CD4-positive, alpha-beta memory T cell (primary cell): ENCODE measurements around the gene EXOC6B. TPM values are rescaled to one million over a fixed set of nuclear protein-coding genes. Genes with fewer than 3 reads are reported as not detected.

ENCODE experiments used
- CTCF ChIA-PET: fragments of 350-600 bp; sonication (Branson Sonifier 250); formaldehyde crosslinking; loops from one replicate; lab custom pipeline; 2021; ENCODE audit warnings: inconsistent platforms; ENCODE audit not compliant: partially characterized antibody; lab: Charles Lee
- POLR2A ChIA-PET: fragments of 350-600 bp; sonication (Branson Sonifier 250); formaldehyde crosslinking; loops from one replicate; lab custom pipeline; 2021; ENCODE audit not compliant: partially characterized antibody; lab: Charles Lee
- DNase-seq, 5 donors: peaks; one replicate each; pipeline versions ENCODE4 v3.0.0 to v3.0.0-alpha.2; 2020 to 2022; ENCODE audit warnings: mixed read lengths in 1 of 5
- H3K27ac ChIP-seq: one replicate; pipeline ENCODE4 v1.7.0; 2013; ENCODE audit warnings: low read depth, low read length
- H3K27me3 ChIP-seq: 2 replicates; pipeline ENCODE4 v1.7.0; 2013; ENCODE audit warnings: mild to moderate bottlenecking, low read length, moderate library complexity; ENCODE audit not compliant: insufficient read depth
- H3K36me3 ChIP-seq: 2 replicates; pipeline ENCODE4 v1.7.0; 2013; ENCODE audit warnings: mild to moderate bottlenecking, low read length, moderate library complexity; ENCODE audit not compliant: insufficient read depth
- H3K4me1 ChIP-seq: 2 replicates; pipeline ENCODE4 v1.7.0; 2013; ENCODE audit warnings: mild to moderate bottlenecking, low read length, moderate library complexity; ENCODE audit not compliant: insufficient read depth
- H3K4me3 ChIP-seq, 2 donors: one replicate each; pipeline ENCODE4 v1.7.0; 2013; ENCODE audit warnings: low read length in 2 of 2, mild to moderate bottlenecking in 1 of 2
- H3K9me3 ChIP-seq, 2 donors: one replicate each; pipeline ENCODE4 v1.7.0; 2013; ENCODE audit warnings: low read length in 2 of 2, control low read depth in 1 of 2; ENCODE audit not compliant: control insufficient read depth in 1 of 2
- H3K27ac Mint-ChIP-seq, 7 donors: one replicate each; pipeline ENCODE4 v1.8.0; 2020 to 2021; ENCODE audit warnings: mixed read lengths in 7 of 7, mild to moderate bottlenecking in 6 of 7, inconsistent platforms in 3 of 7, moderate library complexity in 3 of 7
- H3K27me3 Mint-ChIP-seq, 2 donors: one replicate each; pipeline ENCODE4 v1.8.0; 2020 to 2021; ENCODE audit warnings: mixed read lengths in 2 of 2
- H3K36me3 Mint-ChIP-seq, 2 donors: one replicate each; pipeline ENCODE4 v1.8.0; 2020 to 2021; ENCODE audit warnings: mixed read lengths in 2 of 2, inconsistent platforms in 1 of 2, mild to moderate bottlenecking in 1 of 2
- H3K4me1 Mint-ChIP-seq, 4 donors: one replicate each; pipeline ENCODE4 v1.8.0; 2020 to 2021; ENCODE audit warnings: mixed read lengths in 4 of 4, mild to moderate bottlenecking in 1 of 4
- H3K4me3 Mint-ChIP-seq, 8 donors: one replicate each; pipeline ENCODE4 v1.8.0; 2020 to 2021; ENCODE audit warnings: mixed read lengths in 8 of 8, mild to moderate bottlenecking in 7 of 8, moderate library complexity in 6 of 8, inconsistent platforms in 3 of 8
- H3K9me3 Mint-ChIP-seq, 8 donors: one replicate each; pipeline ENCODE4 v1.8.0; 2020 to 2021; ENCODE audit warnings: mixed read lengths in 8 of 8, mild to moderate bottlenecking in 5 of 8, inconsistent platforms in 3 of 8, moderate library complexity in 1 of 8
- intact Hi-C: fragments of 100-400 bp; cut with micrococcal nuclease; formaldehyde crosslinking; loops from one replicate; pipeline ENCODE4 v1.15.1; 2023
- polyA plus RNA-seq, 2 donors: library from polyadenylated mRNA; unstranded; fragments of 300-500 nt; fragmentation: Illumina TruSeq; gene quantifications; one replicate each; pipeline ENCODE4 v1.2.3, GENCODE V29; 2021
- total RNA-seq, 2 experiments: library from RNA; stranded (reverse); gene quantifications; one replicate each; pipeline ENCODE4 v1.2.3, GENCODE V29; 2021

Gene EXOC6B
- total and polyA plus RNA-seq, 4 experiments from 2014 or later: 1.3 to 19.8 (median 10.7) TPM

GRCh38 chr2:72362733-72363132 lies 463.1 kb downstream of the EXOC6B start:
- ChIA-PET CTCF (no interaction called here), POLR2A (no interaction called here)
- H3K27ac Mint-ChIP-seq: no peak overlapping the region
- no peak for DNase-seq
- intact Hi-C loops: no loop called here
- H3K9me3 Mint-ChIP-seq: peaks cover 0 to 5% (median 5%) of the 10 kb centered on the region in 8 donors
- no peaks in the 10 kb centered on the region for H3K27me3 ChIP-seq
- H3K27me3 Mint-ChIP-seq: no peaks in the 10 kb centered on the region
- no peak overlapping the region for H3K4me3 Mint-ChIP-seq
- no peak overlapping the region for H3K27ac ChIP-seq
- H3K36me3 Mint-ChIP-seq: peaks cover 25 to 57% of the 10 kb centered on the region in 2 donors
- no peaks in the 10 kb centered on the region for H3K36me3 ChIP-seq
- H3K9me3 ChIP-seq: no peaks in the 10 kb centered on the region
- H3K4me1 ChIP-seq: no peaks in the 10 kb centered on the region
- no peaks in the 10 kb centered on the region for H3K4me1 Mint-ChIP-seq
- H3K4me3 ChIP-seq: no peak overlapping the region

DNA sequence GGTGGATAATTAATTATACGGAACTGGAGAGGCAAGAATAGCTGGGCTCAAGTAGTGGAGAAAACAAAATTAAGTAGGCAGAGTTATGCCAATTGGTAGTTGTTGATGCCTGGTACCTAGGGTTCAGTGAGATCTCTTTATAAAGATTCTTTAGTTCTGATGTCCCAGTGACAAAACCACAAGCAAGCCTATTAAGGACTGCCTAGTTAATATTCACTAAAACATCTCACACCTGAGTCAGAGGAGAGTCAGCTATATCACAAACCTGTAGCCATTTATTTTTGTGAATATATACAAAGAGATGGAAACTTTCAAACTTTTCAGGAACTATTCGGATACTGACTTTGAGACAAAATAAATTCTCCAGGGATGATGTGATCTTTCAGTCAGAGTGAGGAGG lies 464.3 kb downstream of the EXOC6B start:
- Histone ChIP-seq H3K4me3 (no peak overlapping the region), H3K36me3 (no peaks in the 10 kb centered on the region), H3K27me3 (no peaks in the 10 kb centered on the region), H3K4me1 (no peaks in the 10 kb centered on the region), H3K27ac (no peak overlapping the region), H3K9me3 (no peaks in the 10 kb centered on the region)
- Mint-ChIP-seq H3K4me3 (no peak overlapping the region), H3K4me1 (no peaks in the 10 kb centered on the region), H3K9me3 (peaks cover 0 to 8% (median under 1%) of the 10 kb centered on the region in 8 donors), H3K27me3 (no peaks in the 10 kb centered on the region), H3K27ac (no peak overlapping the region), H3K36me3 (peaks cover 22 to 53% of the 10 kb centered on the region in 2 donors)
- DNase-seq: no peak
- POLR2A ChIA-PET: no interaction called here
- intact Hi-C loops: no loop called here
- CTCF ChIA-PET: no interaction called here

DNA sequence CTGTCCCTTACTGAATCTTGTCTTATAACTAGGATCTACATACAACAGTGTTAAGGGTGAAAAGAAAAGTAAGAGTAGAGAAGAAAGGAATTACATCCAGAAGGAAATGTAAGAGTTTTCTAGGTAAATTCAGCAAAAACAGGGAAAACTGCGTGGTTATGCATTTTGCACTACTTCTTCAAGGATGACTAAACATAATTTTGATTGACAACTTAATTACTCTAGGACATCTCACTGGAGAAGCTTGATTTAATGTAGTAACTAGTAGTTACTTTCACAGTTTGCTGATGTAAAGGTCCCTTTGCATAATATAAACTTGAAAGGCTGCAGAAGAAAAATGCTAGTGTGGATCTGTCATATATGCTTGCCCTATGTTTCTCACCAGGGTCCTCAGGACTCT lies 464.8 kb downstream of the EXOC6B start:
- CTCF ChIA-PET: interaction anchor here (0.6 kb wide), 1 partner anchor 33 kb away, joined by 3 read pairs; no protein-coding TSS in a partner anchor
- Mint-ChIP-seq H3K9me3 (peaks cover 0 to 5% (median 0%) of the 10 kb centered on the region in 8 donors), H3K27me3 (no peaks in the 10 kb centered on the region), H3K4me1 (no peaks in the 10 kb centered on the region), H3K27ac (no peak overlapping the region), H3K4me3 (no peak overlapping the region), H3K36me3 (peaks cover 21 to 49% of the 10 kb centered on the region in 2 donors)
- H3K4me1 ChIP-seq: no peaks in the 10 kb centered on the region
- H3K4me3 ChIP-seq: no peak overlapping the region
- POLR2A ChIA-PET: no interaction called here
- no peak overlapping the region for H3K27ac ChIP-seq
- H3K36me3 ChIP-seq: no peaks in the 10 kb centered on the region
- intact Hi-C loops: no loop called here
- DNase-seq: no peak
- H3K27me3 ChIP-seq: no peaks in the 10 kb centered on the region
- no peaks in the 10 kb centered on the region for H3K9me3 ChIP-seq

GRCh38 chr2:72350852-72351251 lies 475.0 kb downstream of the EXOC6B start:
- no peaks in the 10 kb centered on the region for H3K4me1 Mint-ChIP-seq
- ChIA-PET CTCF (no interaction called here), POLR2A (no interaction called here)
- H3K4me3 Mint-ChIP-seq: no peak overlapping the region
- no peak for DNase-seq
- intact Hi-C loops: no loop called here
- no peaks in the 10 kb centered on the region for H3K27me3 Mint-ChIP-seq
- no peaks in the 10 kb centered on the region for H3K36me3 ChIP-seq
- H3K27ac ChIP-seq: no peak overlapping the region
- H3K4me1 ChIP-seq: no peaks in the 10 kb centered on the region
- H3K27ac Mint-ChIP-seq: no peak overlapping the region
- H3K9me3 Mint-ChIP-seq: peaks cover 0 to 2% (median 0%) of the 10 kb centered on the region in 8 donors
- no peaks in the 10 kb centered on the region for H3K27me3 ChIP-seq
- H3K9me3 ChIP-seq: no peaks in the 10 kb centered on the region
- H3K36me3 Mint-ChIP-seq: peaks cover 15 to 27% of the 10 kb centered on the region in 2 donors
- H3K4me3 ChIP-seq: no peak overlapping the region

DNA sequence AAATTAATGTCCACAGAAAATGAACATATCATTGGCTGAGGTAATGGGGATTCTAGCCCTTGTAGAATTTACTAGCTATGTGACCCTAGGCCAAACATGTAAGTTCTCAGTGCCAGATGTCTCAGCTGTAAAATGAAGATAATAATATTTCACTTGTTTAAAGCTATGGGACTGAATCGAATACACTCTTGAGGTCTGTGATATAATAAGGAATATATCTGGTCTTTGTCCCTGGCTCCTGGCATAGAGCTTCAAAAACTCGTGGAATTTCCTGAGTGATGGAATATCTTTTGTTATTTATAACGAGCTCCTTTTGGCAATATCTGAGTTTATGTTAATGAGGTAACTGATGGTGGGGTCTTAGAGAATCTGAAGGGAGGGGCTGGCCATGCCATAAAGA lies 476.8 kb downstream of the EXOC6B start:
- intact Hi-C loops: no loop called here
- no peak overlapping the region for H3K4me3 ChIP-seq
- no peaks in the 10 kb centered on the region for H3K4me1 ChIP-seq
- Mint-ChIP-seq H3K4me1 (no peaks in the 10 kb centered on the region), H3K27ac (no peak overlapping the region), H3K27me3 (no peaks in the 10 kb centered on the region), H3K4me3 (no peak overlapping the region), H3K36me3 (peaks cover 7 to 27% of the 10 kb centered on the region in 2 donors), H3K9me3 (peaks cover 0 to 8% (median 2%) of the 10 kb centered on the region in 8 donors)
- no peaks in the 10 kb centered on the region for H3K27me3 ChIP-seq
- DNase-seq: no peak
- POLR2A ChIA-PET: no interaction called here
- H3K36me3 ChIP-seq: no peaks in the 10 kb centered on the region
- H3K27ac ChIP-seq: no peak overlapping the region
- CTCF ChIA-PET: no interaction called here
- no peaks in the 10 kb centered on the region for H3K9me3 ChIP-seq

DNA sequence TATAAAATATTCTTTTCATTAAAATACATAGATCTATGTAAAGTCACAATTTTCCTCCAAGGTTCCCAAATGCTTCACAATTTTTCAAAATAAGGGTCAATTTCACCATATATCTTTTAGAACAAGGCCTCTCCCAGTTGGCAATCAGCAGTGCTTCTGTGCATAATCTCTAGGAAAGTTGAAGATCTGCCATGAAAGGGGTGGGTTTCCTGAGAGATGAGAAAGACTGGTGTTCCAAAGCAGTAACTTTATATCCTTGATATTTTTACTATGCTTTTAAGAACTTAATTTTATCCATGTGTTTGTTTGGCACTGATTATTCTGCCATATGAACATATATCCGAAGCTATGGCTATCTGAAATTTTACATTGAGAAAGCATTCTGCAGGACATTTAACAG lies 478.8 kb downstream of the EXOC6B start:
- H3K4me1 Mint-ChIP-seq: no peaks in the 10 kb centered on the region
- no peaks in the 10 kb centered on the region for H3K27me3 Mint-ChIP-seq
- no peaks in the 10 kb centered on the region for H3K27me3 ChIP-seq

DNA sequence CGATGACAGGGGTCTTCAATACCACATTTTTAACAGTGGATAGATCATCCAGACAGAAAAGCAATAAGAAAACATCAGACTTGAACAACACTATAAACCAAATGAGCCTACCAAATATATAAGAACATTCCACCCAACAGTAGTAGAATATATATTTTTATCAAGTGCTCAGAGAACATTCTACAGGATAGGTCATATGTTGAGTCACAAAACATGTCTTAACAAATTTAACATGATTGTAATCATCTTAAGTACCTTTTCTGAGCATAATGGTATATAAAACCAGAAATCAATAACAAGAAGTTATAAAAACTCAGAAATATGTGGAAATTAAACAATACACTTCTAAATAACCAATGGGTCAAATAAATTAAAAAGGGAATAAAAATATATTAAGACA lies 484.2 kb downstream of the EXOC6B start:
- Mint-ChIP-seq H3K36me3 (peaks cover 0 to 15% of the 10 kb centered on the region in 2 donors), H3K27me3 (no peaks in the 10 kb centered on the region), H3K9me3 (peaks cover 0 to 11% (median 1%) of the 10 kb centered on the region in 8 donors), H3K4me3 (no peak overlapping the region), H3K4me1 (no peaks in the 10 kb centered on the region), H3K27ac (no peak overlapping the region)
- no peak for DNase-seq
- Histone ChIP-seq H3K9me3 (no peaks in the 10 kb centered on the region), H3K27ac (no peak overlapping the region), H3K36me3 (no peaks in the 10 kb centered on the region), H3K27me3 (no peaks in the 10 kb centered on the region), H3K4me1 (no peaks in the 10 kb centered on the region), H3K4me3 (no peak overlapping the region)
- ChIA-PET POLR2A (no interaction called here), CTCF (no interaction called here)
- intact Hi-C loops: no loop called here

More for the DNA sequence above, 478.8 kb downstream of the EXOC6B start:
- DNase-seq: no peak
- H3K27ac Mint-ChIP-seq: no peak overlapping the region
- H3K9me3 Mint-ChIP-seq: peaks cover 0 to 11% (median 1%) of the 10 kb centered on the region in 8 donors
- no peaks in the 10 kb centered on the region for H3K36me3 ChIP-seq
- H3K4me3 Mint-ChIP-seq: no peak overlapping the region
- H3K27ac ChIP-seq: no peak overlapping the region
- ChIA-PET CTCF (no interaction called here), POLR2A (no interaction called here)
- H3K4me1 ChIP-seq: no peaks in the 10 kb centered on the region
- H3K9me3 ChIP-seq: no peaks in the 10 kb centered on the region
- no peak overlapping the region for H3K4me3 ChIP-seq
- H3K36me3 Mint-ChIP-seq: peaks cover 5 to 22% of the 10 kb centered on the region in 2 donors
- intact Hi-C loops: no loop called here

DNA sequence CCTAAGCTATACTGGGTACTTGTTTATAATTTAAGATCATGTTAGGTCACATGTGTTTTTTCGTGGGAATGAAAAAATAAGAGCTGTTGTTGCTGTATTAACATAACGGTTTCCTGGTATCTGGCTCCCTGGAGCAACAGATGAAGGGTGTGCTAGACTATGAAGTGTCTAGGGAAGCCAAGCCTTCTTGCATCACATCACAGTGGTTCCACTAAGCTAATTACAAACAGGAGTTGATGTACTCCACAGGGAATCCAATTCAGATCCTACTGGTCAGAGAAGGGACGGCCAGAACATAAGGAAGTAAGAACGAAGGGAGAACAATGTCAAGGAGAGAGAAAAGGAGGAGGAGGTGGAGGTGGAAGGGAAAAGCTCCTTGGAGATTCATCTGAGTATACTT lies 485.2 kb downstream of the EXOC6B start:
- no peak overlapping the region for H3K27ac ChIP-seq
- peak overlapping the region in 1 of 7 donors; percentile 53 for H3K27ac Mint-ChIP-seq
- CTCF ChIA-PET: no interaction called here

More for the DNA sequence above, 485.2 kb downstream of the EXOC6B start:
- no peaks in the 10 kb centered on the region for H3K27me3 Mint-ChIP-seq
- H3K4me3 Mint-ChIP-seq: no peak overlapping the region
- no peaks in the 10 kb centered on the region for H3K4me1 Mint-ChIP-seq
- Histone ChIP-seq H3K27me3 (no peaks in the 10 kb centered on the region), H3K4me1 (no peaks in the 10 kb centered on the region), H3K36me3 (no peaks in the 10 kb centered on the region), H3K4me3 (no peak overlapping the region), H3K9me3 (no peaks in the 10 kb centered on the region)
- intact Hi-C loops: no loop called here
- no peak for DNase-seq
- peaks cover 0 to 15% of the 10 kb centered on the region in 2 donors for H3K36me3 Mint-ChIP-seq
- H3K9me3 Mint-ChIP-seq: peaks cover 0 to 11% (median 1%) of the 10 kb centered on the region in 8 donors
- POLR2A ChIA-PET: no interaction called here
